K562 (cell line): ENCODE results near the gene KDM4F. TPM values are rescaled to one million over a fixed set of nuclear protein-coding genes. Genes with fewer than 3 reads are reported as not detected.

Experiments
- ATAC-seq: fragments of 200-7000 bp; cut with Tn5 transposase; 3 replicates; pipeline ENCODE4 v1.9.1; 2020; ENCODE audit warnings: moderate library complexity
- BruUV-seq: library from RNA; stranded (reverse); fragments of 400-500 nt; replicated peaks from 2 replicates; lab custom pipeline; 2021; lab: Mats Ljungman, UMichigan
- CTCF ChIA-PET: fragments of 300-600 bp; formaldehyde crosslinking; extraction: SDS; loops from one replicate; lab custom pipeline; 2021; ENCODE audit warnings: low intra/inter-chr PET ratio; lab: Yijun Ruan, JAX
- POLR2A ChIA-PET: fragments of 300-600, 350-650 bp; sonication (Branson Sonifier 250); formaldehyde crosslinking; extraction: SDS; loops from one replicate; lab custom pipeline; 2021; ENCODE audit warnings: antibody characterized with exemption, inconsistent platforms; lab: Yijun Ruan, JAX
- DNase-seq, 4 experiments: peaks; one replicate each; pipeline versions ENCODE4 v3.0.0 to v3.0.0-alpha.2; 2011 to 2018; ENCODE audit warnings: low spot score in 3 of 4, mixed read lengths in 3 of 4; ENCODE audit errors: extremely low read depth in 1 of 4
- FAIRE-seq: peaks from 2 replicates; lab custom pipeline; 2011; peaks lifted over from hg19 to GRCh38; lab: Jason Lieb, UNC
- H2AFZ ChIP-seq: 2 replicates; pipeline ENCODE4 v1.6.0; 2011; ENCODE audit warnings: low read depth, low read length, control low read depth, inconsistent platforms
- H3K27ac ChIP-seq: fragments of 200-600 bp; 3 replicates; pipeline ENCODE4 v1.8.0; 2011; ENCODE audit warnings: low read depth, mild to moderate bottlenecking, control low read depth, inconsistent platforms, low read length, moderate library complexity, mixed read lengths; ENCODE audit errors: extremely low read depth
- H3K27me3 ChIP-seq, 2 experiments: fragments of 300-600 bp in 1 of 2; 2 replicates in 1 of 2; 3 replicates in 1 of 2; pipeline versions ENCODE4 v1.6.0 to v1.8.0; 2011; ENCODE audit warnings: inconsistent platforms in 2 of 2, low read length in 2 of 2, mild to moderate bottlenecking in 1 of 2, mixed read lengths in 1 of 2, moderate library complexity in 1 of 2; ENCODE audit not compliant: control insufficient read depth in 2 of 2, insufficient read depth in 2 of 2
- H3K36me3 ChIP-seq: fragments of 300-600 bp; 3 replicates; pipeline ENCODE4 v1.8.0; 2011; ENCODE audit warnings: mild to moderate bottlenecking, low read length, inconsistent platforms; ENCODE audit not compliant: control insufficient read depth, insufficient read depth
- H3K4me1 ChIP-seq, 2 experiments: fragments of 200-600 bp in 1 of 2; replicated peaks in 1 of 2; 2 replicates in 1 of 2; 3 replicates in 1 of 2; pipeline versions ENCODE4 v1.5.1 to v1.8.0; 2011; ENCODE audit warnings: inconsistent platforms in 2 of 2, low read length in 2 of 2, mild to moderate bottlenecking in 1 of 2, mixed read lengths in 1 of 2, moderate library complexity in 1 of 2; ENCODE audit not compliant: control insufficient read depth in 2 of 2, insufficient read depth in 2 of 2
- H3K4me2 ChIP-seq: 2 replicates; pipeline ENCODE4 v1.6.1; 2011; ENCODE audit warnings: low read length, control low read depth, inconsistent platforms, mixed read lengths; ENCODE audit not compliant: insufficient read depth
- H3K4me3 ChIP-seq: fragments of 200-600 bp; sonication (generic), shearing (Covaris generic); 2 replicates; pipeline ENCODE4 v1.5.1; 2016; ENCODE audit warnings: control low read depth, inconsistent platforms
- H3K79me2 ChIP-seq: fragments of 200-600 bp; 3 replicates; pipeline ENCODE4 v1.8.0; 2011; ENCODE audit warnings: low read length, inconsistent platforms; ENCODE audit not compliant: control insufficient read depth, insufficient read depth
- H3K9ac ChIP-seq, 2 experiments: 2 replicates each; pipeline versions ENCODE4 v1.6.0 to v1.6.1; 2011; ENCODE audit warnings: low read depth in 2 of 2, low read length in 2 of 2, control low read depth in 1 of 2, inconsistent platforms in 1 of 2, mild to moderate bottlenecking in 1 of 2, mixed read lengths in 1 of 2; ENCODE audit not compliant: insufficient read depth in 1 of 2
- H3K9me1 ChIP-seq: one replicate; pipeline ENCODE4 v1.6.0; 2011; ENCODE audit warnings: inconsistent platforms, mild to moderate bottlenecking, low read length, moderate library complexity; ENCODE audit not compliant: control insufficient read depth, insufficient read depth
- H3K9me3 ChIP-seq: replicated peaks from 2 replicates; pipeline ENCODE4 v1.5.1; 2011; ENCODE audit warnings: low read depth, low read length, inconsistent platforms; ENCODE audit not compliant: control insufficient read depth, insufficient read depth
- H4K20me1 ChIP-seq: replicated peaks from 2 replicates; pipeline ENCODE4 v1.6.1; 2011; ENCODE audit warnings: low read length, inconsistent platforms, mixed read lengths; ENCODE audit not compliant: control insufficient read depth, insufficient read depth
- C11orf30 ChIP-seq: fragments of 450-650 bp; IDR thresholded peaks from 2 replicates; pipeline ENCODE4 v1.6.1; 2016; ENCODE audit warnings: low read depth, mild to moderate bottlenecking
- CBFB ChIP-seq: sonication (generic); formaldehyde crosslinking; IDR thresholded peaks from 2 replicates; pipeline ENCODE4 v1.4.0; 2020; ENCODE audit warnings: mild to moderate bottlenecking, missing genetic modification reagents
- MAFF ChIP-seq: IDR thresholded peaks from 2 replicates; pipeline ENCODE4 v1.6.1; 2012; ENCODE audit warnings: low read length, improper control_type of control experiment
- MAFG ChIP-seq: fragments of 450-650 bp; conservative IDR thresholded peaks from 2 replicates; pipeline ENCODE4 v1.6.1; 2016; ENCODE audit warnings: missing genetic modification characterization, missing compliant biosample characterization
- MAFK ChIP-seq: IDR thresholded peaks from 2 replicates; pipeline ENCODE4 v1.6.1; 2011; ENCODE audit warnings: low read length, improper control_type of control experiment
- XRCC3 ChIP-seq: fragments of 450-650 bp; IDR thresholded peaks from 2 replicates; pipeline ENCODE4 v1.6.1; 2017; ENCODE audit warnings: mild to moderate bottlenecking, moderate library complexity
- ZNF316 ChIP-seq: fragments of 450-650 bp; IDR thresholded peaks from 2 replicates; pipeline ENCODE4 v1.6.1; 2016
- in situ Hi-C: fragments of 300-500 bp; cut with MboI; formaldehyde crosslinking; loops from 4 replicates; pipeline ENCODE4 v1.15.0; 2018; ENCODE audit warnings: inconsistent platforms, mixed read lengths
- intact Hi-C: fragments of 100-400 bp; cut with micrococcal nuclease; formaldehyde crosslinking; loops from 2 replicates; pipeline ENCODE4 v1.14.2; 2022
- polyA plus RNA-seq, 8 experiments: library from polyadenylated mRNA; depleted of rRNA in 4 of 8; stranded (reverse) in 5 of 8; unstranded in 3 of 8; fragments of >200 nt; fragmentation: Nextera tagmentation in 2 of 8; fragmentation: Illumina TruSeq in 1 of 8; extraction: Ambion mirVana in 2 of 8; extraction: Trizol in 1 of 8; gene quantifications; 2 replicates each; pipeline versions ENCODE4 v1.2.1 to v1.2.3, GENCODE V29; 2011 to 2014; ENCODE audit warnings: inconsistent platforms in 1 of 8, missing spikeins in 1 of 8
- total RNA-seq, 7 experiments: library from RNA; depleted of rRNA in 6 of 7; stranded (reverse); fragments of >200 nt in 6 of 7; fragmentation: Illumina TruSeq in 2 of 7; extraction: Trizol in 2 of 7; gene quantifications; 2 replicates each; pipeline versions ENCODE4 v1.2.1 to v1.2.3, GENCODE V29; 2011 to 2021; ENCODE audit warnings: low replicate concordance in 1 of 7
- TF ChIP-seq, protein P1 (sequence below): fragments of 250-450 bp; sonication (Bioruptor Pico); IDR thresholded peaks from 2 replicates; pipeline ENCODE4 v1.5.0; 2020; ENCODE audit warnings: mild to moderate bottlenecking

KDM4F gene
- total and polyA plus RNA-seq, 9 of the 15 experiments (the other 6 are each of a cell fraction or from before 2014, with no cell fraction given): not detected

- TF ChIP-seq XRCC3: no peak
- no peak for TF ChIP-seq CBFB (CRISPR knock-in tag)
These were observed 43.6 kb upstream of the KDM4F start (continued) for GRCh38 chr11:95005642-95006041.

DNA sequence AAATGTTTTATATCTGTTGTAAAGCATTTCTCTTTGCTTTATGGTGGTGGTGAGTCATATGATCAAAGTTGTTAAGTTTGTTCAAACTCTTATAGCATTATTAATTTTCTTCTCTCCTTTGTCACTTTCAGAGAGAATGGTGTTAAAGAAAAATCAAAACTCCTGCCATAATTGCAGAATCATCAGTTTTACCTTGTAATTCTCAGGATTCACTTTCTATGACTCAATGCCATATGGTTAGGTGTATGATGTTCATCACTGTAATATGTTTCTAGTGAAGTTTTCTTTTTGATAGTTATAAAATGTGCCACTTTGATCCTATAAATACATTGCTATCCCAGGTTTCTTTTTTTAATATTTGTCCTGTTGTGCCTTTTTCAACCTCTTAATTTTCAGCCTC lies 37.8 kb upstream of the KDM4F start:
- no peaks in the 10 kb centered on the region for H3K9me3 ChIP-seq
- no peak for ATAC-seq
- in situ Hi-C loops: no loop called here

More for the DNA sequence above, 37.8 kb upstream of the KDM4F start:
- Histone ChIP-seq H2AFZ (no peak overlapping the region), H4K20me1 (no peaks in the 10 kb centered on the region), H3K27me3 (peaks cover 0 to 16% of the 10 kb centered on the region in 2 experiments; a peak in 3 of 5 replicates), H3K27ac (no peak overlapping the region), H3K36me3 (no peaks in the 10 kb centered on the region), H3K9me1 (no peaks in the 10 kb centered on the region), H3K4me1 (no peaks in the 10 kb centered on the region; a peak in 2 of 5 replicates), H3K4me3 (no peak overlapping the region), H3K4me2 (no peak overlapping the region), H3K79me2 (no peaks in the 10 kb centered on the region), H3K9ac (no peak overlapping the region)
- BruUV-seq: no TSS peak
- FAIRE-seq: no peak
- intact Hi-C loops: no loop called here
- no peak for DNase-seq
- POLR2A ChIA-PET: no interaction called here
- CTCF ChIA-PET: no interaction called here
- TF ChIP-seq, protein P1, sequence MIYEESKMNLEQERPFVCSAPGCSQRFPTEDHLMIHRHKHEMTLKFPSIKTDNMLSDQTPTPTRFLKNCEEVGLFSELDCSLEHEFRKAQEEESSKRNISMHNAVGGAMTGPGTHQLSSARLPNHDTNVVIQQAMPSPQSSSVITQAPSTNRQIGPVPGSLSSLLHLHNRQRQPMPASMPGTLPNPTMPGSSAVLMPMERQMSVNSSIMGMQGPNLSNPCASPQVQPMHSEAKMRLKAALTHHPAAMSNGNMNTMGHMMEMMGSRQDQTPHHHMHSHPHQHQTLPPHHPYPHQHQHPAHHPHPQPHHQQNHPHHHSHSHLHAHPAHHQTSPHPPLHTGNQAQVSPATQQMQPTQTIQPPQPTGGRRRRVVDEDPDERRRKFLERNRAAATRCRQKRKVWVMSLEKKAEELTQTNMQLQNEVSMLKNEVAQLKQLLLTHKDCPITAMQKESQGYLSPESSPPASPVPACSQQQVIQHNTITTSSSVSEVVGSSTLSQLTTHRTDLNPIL (CRISPR knock-in tag): no peak
- TF ChIP-seq ZNF316 (peak; percentile 85), MAFG (tag) (peak; percentile 73), MAFF (peak; percentile 75), C11orf30 (peak; percentile 75), MAFK (peak; percentile 64)
